Measurements from ENCODE around the gene TM7SF3.

DNA sequence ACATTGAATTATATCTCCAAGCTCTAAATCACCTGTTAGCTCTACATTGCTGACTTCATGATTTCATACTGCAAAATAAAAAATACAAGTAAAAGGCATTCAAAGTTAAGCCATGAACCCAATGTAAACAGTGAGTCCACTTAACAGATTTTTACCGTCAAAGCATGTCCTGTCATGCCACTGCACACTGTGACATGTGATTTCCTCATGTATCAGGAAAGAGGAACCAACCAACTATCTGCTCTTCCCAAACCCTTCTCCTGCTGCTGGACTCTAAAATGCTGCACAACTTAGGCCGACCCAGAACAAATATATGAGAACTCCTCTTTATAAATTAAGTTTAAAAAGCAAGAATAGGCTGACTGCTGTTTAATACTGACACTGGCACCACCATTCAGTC lies 37.5 kb downstream of the TM7SF3 start:
- TF ChIP-seq, protein P1, sequence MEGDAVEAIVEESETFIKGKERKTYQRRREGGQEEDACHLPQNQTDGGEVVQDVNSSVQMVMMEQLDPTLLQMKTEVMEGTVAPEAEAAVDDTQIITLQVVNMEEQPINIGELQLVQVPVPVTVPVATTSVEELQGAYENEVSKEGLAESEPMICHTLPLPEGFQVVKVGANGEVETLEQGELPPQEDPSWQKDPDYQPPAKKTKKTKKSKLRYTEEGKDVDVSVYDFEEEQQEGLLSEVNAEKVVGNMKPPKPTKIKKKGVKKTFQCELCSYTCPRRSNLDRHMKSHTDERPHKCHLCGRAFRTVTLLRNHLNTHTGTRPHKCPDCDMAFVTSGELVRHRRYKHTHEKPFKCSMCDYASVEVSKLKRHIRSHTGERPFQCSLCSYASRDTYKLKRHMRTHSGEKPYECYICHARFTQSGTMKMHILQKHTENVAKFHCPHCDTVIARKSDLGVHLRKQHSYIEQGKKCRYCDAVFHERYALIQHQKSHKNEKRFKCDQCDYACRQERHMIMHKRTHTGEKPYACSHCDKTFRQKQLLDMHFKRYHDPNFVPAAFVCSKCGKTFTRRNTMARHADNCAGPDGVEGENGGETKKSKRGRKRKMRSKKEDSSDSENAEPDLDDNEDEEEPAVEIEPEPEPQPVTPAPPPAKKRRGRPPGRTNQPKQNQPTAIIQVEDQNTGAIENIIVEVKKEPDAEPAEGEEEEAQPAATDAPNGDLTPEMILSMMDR (conservative IDR thresholded peaks at IDR 0.05; ENCODE audit: low read depth, low read length): no peak
- no peak for TF ChIP-seq EZH2 (IDR thresholded peaks at IDR 0.05; ENCODE audit: low read length, unreplicated experiment)
- TF ChIP-seq EZH2phosphoT487 (IDR thresholded peaks at IDR 0.05; ENCODE audit: borderline replicate concordance, low read length): no peak
